Suprapubic skin (tissue), 3 donors: ENCODE data around the gene RBM12.

Experiments
- POLR2A ChIP-seq, 2 donors: fragments of 450-650 bp; IDR thresholded peaks; one replicate each; pipeline ENCODE4 v1.6.1; 2017; ENCODE audit warnings: antibody characterized with exemption in 2 of 2, mild to moderate bottlenecking in 2 of 2, moderate library complexity in 2 of 2
- TF ChIP-seq, protein P1 (sequence below), 2 donors: fragments of 200-600 bp in 1 of 2; fragments of 450-650 bp in 1 of 2; sonication (generic) in 1 of 2; IDR thresholded peaks; one replicate each; pipeline ENCODE4 v1.5.1; 2016 to 2019; ENCODE audit warnings: antibody characterized with exemption in 2 of 2, mild to moderate bottlenecking in 1 of 2, moderate library complexity in 1 of 2

DNA sequence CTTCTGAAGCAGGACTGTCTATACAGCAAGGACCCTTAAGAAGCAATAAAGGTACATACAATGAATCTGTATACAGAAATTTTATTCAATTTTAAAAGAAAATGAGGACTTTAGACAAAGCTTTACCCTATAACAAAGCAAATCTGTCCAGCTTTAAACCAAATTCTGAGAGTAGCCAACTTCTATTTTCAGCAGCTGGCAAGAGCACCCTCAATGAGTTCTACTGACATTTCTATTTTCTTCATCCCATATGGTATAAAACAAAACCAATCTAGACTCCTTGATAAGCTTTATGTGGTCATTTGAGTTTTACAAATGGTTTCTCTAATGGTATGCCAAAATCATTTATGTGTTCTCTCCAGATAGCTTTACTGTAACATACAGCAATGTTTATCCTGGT lies 12.7 kb downstream of the RBM12 start:
- TF ChIP-seq, protein P1, sequence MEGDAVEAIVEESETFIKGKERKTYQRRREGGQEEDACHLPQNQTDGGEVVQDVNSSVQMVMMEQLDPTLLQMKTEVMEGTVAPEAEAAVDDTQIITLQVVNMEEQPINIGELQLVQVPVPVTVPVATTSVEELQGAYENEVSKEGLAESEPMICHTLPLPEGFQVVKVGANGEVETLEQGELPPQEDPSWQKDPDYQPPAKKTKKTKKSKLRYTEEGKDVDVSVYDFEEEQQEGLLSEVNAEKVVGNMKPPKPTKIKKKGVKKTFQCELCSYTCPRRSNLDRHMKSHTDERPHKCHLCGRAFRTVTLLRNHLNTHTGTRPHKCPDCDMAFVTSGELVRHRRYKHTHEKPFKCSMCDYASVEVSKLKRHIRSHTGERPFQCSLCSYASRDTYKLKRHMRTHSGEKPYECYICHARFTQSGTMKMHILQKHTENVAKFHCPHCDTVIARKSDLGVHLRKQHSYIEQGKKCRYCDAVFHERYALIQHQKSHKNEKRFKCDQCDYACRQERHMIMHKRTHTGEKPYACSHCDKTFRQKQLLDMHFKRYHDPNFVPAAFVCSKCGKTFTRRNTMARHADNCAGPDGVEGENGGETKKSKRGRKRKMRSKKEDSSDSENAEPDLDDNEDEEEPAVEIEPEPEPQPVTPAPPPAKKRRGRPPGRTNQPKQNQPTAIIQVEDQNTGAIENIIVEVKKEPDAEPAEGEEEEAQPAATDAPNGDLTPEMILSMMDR (IDR thresholded peaks at IDR 0.05), result no peak
- TF ChIP-seq POLR2A (IDR thresholded peaks at IDR 0.05), result no peak
